Left cardiac atrium (tissue), 4 donors: Measurements from ENCODE around the gene LRRK1. TPM values are rescaled to one million over a fixed set of nuclear protein-coding genes. Genes with fewer than 3 reads are reported as not detected.

Experiments
- ATAC-seq, 2 donors: fragments of 200-7000 bp; cut with Tn5 transposase; one replicate each; pipeline ENCODE4 v1.9.1; 2020; ENCODE audit warnings: mild to moderate bottlenecking in 2 of 2, moderate library complexity in 2 of 2
- DNase-seq: peaks from one replicate; pipeline ENCODE4 v3.0.0-alpha.2; 2020
- intact Hi-C, 2 donors: fragments of 100-400 bp; cut with DNase I; formaldehyde crosslinking; loops; one replicate each; pipeline versions ENCODE4 v1.14.1 to v1.15.1; 2022 to 2023
- total RNA-seq, 2 donors: library from RNA; stranded (reverse); fragmentation: NEBNext Ultra II Directional; extraction: Animal tissue kit (Norgen Biotek cat#: 25700); gene quantifications; one replicate each; pipeline ENCODE4 v1.2.1, GENCODE V29; 2021
- donor health status: DM: no; HTN: yes; CAD: no.
- donor health status: DM: no; HTN: yes; CAD: no; lungs with severe emphysema.
- donor health status: DM: yes; HTN: yes; CAD: no.
- donor health status: Dilated cardiomyopathy.

The LRRK1 gene
- total RNA-seq, 2 donors from 2014 or later = 5.2 to 9.1 TPM

GRCh38 chr15:101043011-101043410 lies 123.9 kb downstream of the LRRK1 start:
- DNase-seq = no peak
- no peak for ATAC-seq
- intact Hi-C loops = no loop called here

GRCh38 chr15:101043911-101044624 lies 124.9 kb downstream of the LRRK1 start:
- ATAC-seq = no peak
- no peak for DNase-seq
- intact Hi-C loops = no loop called here

- DNase-seq (no peak), ATAC-seq (peak in 1 of 2 donors; percentile 7)
- intact Hi-C loops = no loop called here
These were observed 125.6 kb downstream of the LRRK1 start for GRCh38 chr15:101044625-101045235.

- intact Hi-C loops = no loop called here
- ATAC-seq = peak; percentile 40 to 52
- DNase-seq = no peak
These were observed 126.1 kb downstream of the LRRK1 start for GRCh38 chr15:101045236-101045646.

GRCh38 chr15:101045835-101046691 lies 126.9 kb downstream of the LRRK1 start:
- intact Hi-C loops = no loop called here
- no peak for DNase-seq
- peak in 1 of 2 donors; percentile 7 for ATAC-seq

- no peak for ATAC-seq
- intact Hi-C loops = no loop called here
- DNase-seq = no peak
These were observed 127.7 kb downstream of the LRRK1 start for GRCh38 chr15:101046826-101047225.

- ATAC-seq (no peak), DNase-seq (no peak)
- intact Hi-C loops = no loop called here
These were observed 128.2 kb downstream of the LRRK1 start for GRCh38 chr15:101047301-101047781.

GRCh38 chr15:101048176-101048575 lies 129.0 kb downstream of the LRRK1 start:
- no peak for DNase-seq
- intact Hi-C loops = no loop called here
- no peak for ATAC-seq

- no peak for DNase-seq
- no peak for ATAC-seq
- intact Hi-C loops = no loop called here
These were observed 129.4 kb downstream of the LRRK1 start for GRCh38 chr15:101048581-101049030.

GRCh38 chr15:101049282-101049681 lies 130.1 kb downstream of the LRRK1 start:
- ATAC-seq (no peak), DNase-seq (no peak)
- intact Hi-C loops = no loop called here

- DNase-seq (no peak), ATAC-seq (peak in 1 of 2 donors; percentile 48)
- intact Hi-C loops = no loop called here
These were observed 130.9 kb downstream of the LRRK1 start for GRCh38 chr15:101049856-101050622.

GRCh38 chr15:101050623-101051290 lies 131.6 kb downstream of the LRRK1 start:
- DNase-seq (no peak), ATAC-seq (no peak)
- intact Hi-C loops = no loop called here

GRCh38 chr15:101051291-101052030 lies 132.3 kb downstream of the LRRK1 start:
- intact Hi-C loops = no loop called here
- ATAC-seq = no peak
- DNase-seq = no peak

- no peak for DNase-seq
- intact Hi-C loops = no loop called here
- no peak for ATAC-seq
These were observed 133.0 kb downstream of the LRRK1 start for GRCh38 chr15:101052031-101052620.

GRCh38 chr15:101052681-101053121 lies 133.5 kb downstream of the LRRK1 start:
- no peak for ATAC-seq
- DNase-seq = no peak
- intact Hi-C loops = no loop called here

GRCh38 chr15:101053261-101053660 lies 134.1 kb downstream of the LRRK1 start:
- intact Hi-C loops = no loop called here
- ATAC-seq (no peak), DNase-seq (no peak)

- no peak for DNase-seq
- no peak for ATAC-seq
- intact Hi-C loops = no loop called here
These were observed 135.0 kb downstream of the LRRK1 start for GRCh38 chr15:101054116-101054515.
